Measurements from ENCODE around the gene ZBTB11. TPM values are rescaled to one million over a fixed set of nuclear protein-coding genes. Genes with fewer than 3 reads are reported as not detected.
"Not testable (repeated sequence)": the region's sequence is repeated elsewhere in the genome, so short reads cannot be mapped to it uniquely, and the experiment has no call there.

Gene ZBTB11
- total RNA-seq, 2 experiments from 2014 or later: 28.0 to 30.3 TPM

- DNase-seq; H3K27ac Mint-ChIP-seq; H3K4me1 Mint-ChIP-seq (ENCODE audit: low read depth); H3K27me3 Mint-ChIP-seq; H3K4me3 Mint-ChIP-seq; H3K36me3 Mint-ChIP-seq; intact Hi-C loops (cut with micrococcal nuclease); H3K9me3 Mint-ChIP-seq; CTCF ChIA-PET: not testable (repeated sequence)
- POLR2A ChIA-PET: interaction anchor here (1.0 kb wide), 1 partner anchor 16 kb away, joined by 3 read pairs; no protein-coding TSS in a partner anchor
Measured at GRCh38 chr3:101704639-101705038, 27.7 kb upstream of the ZBTB11 start.

GRCh38 chr3:101703169-101703568, 26.2 kb upstream of the ZBTB11 start:
- Mint-ChIP-seq H3K27ac (no peak overlapping the region), H3K27me3 (no peaks in the 10 kb centered on the region), H3K4me1 (ENCODE audit: low read depth) (no peaks in the 10 kb centered on the region), H3K9me3 (no peaks in the 10 kb centered on the region), H3K36me3 (no peaks in the 10 kb centered on the region), H3K4me3 (no peak overlapping the region)
- CTCF ChIA-PET: no interaction called here
- intact Hi-C loops (cut with micrococcal nuclease): no loop called here
- POLR2A ChIA-PET: no interaction called here
- no peak for DNase-seq

- no peak for DNase-seq
- ChIA-PET POLR2A (no interaction called here), CTCF (no interaction called here)
- H3K4me1 Mint-ChIP-seq (ENCODE audit: low read depth): no peaks in the 10 kb centered on the region
- no peaks in the 10 kb centered on the region for H3K27me3 Mint-ChIP-seq
- no peaks in the 10 kb centered on the region for H3K36me3 Mint-ChIP-seq
- no peak overlapping the region for H3K4me3 Mint-ChIP-seq
- intact Hi-C loops (cut with micrococcal nuclease): no loop called here
- no peak overlapping the region for H3K27ac Mint-ChIP-seq
- H3K9me3 Mint-ChIP-seq: no peaks in the 10 kb centered on the region
Measured at GRCh38 chr3:101702726-101703125, 25.8 kb upstream of the ZBTB11 start.

GRCh38 chr3:101701696-101702634, 25.0 kb upstream of the ZBTB11 start:
- no peak for DNase-seq
- Mint-ChIP-seq H3K4me1 (ENCODE audit: low read depth) (no peaks in the 10 kb centered on the region), H3K9me3 (no peaks in the 10 kb centered on the region), H3K36me3 (no peaks in the 10 kb centered on the region), H3K27ac (no peak overlapping the region), H3K4me3 (no peak overlapping the region), H3K27me3 (no peaks in the 10 kb centered on the region)
- ChIA-PET CTCF (no interaction called here), POLR2A (no interaction called here)
- intact Hi-C loops (cut with micrococcal nuclease): no loop called here

- H3K27me3 Mint-ChIP-seq: no peaks in the 10 kb centered on the region
- H3K9me3 Mint-ChIP-seq: no peaks in the 10 kb centered on the region
- POLR2A ChIA-PET: no interaction called here
- no peak for DNase-seq
- no peaks in the 10 kb centered on the region for H3K36me3 Mint-ChIP-seq
- no peak overlapping the region for H3K27ac Mint-ChIP-seq
- CTCF ChIA-PET: interaction anchor here (0.7 to 0.9 kb wide), 4 partner anchors 14 to 415 kb away, joined by 3 to 6 read pairs (median 4); no protein-coding TSS in a partner anchor
- intact Hi-C loops (cut with micrococcal nuclease): loop anchor here (1.0 to 2.0 kb wide), 4 partner anchors 28 to 841 kb away; partner anchors contain the start of gene CEP97
- H3K4me1 Mint-ChIP-seq (ENCODE audit: low read depth): peaks cover 8% of the 10 kb centered on the region
- no peak overlapping the region for H3K4me3 Mint-ChIP-seq
Measured at GRCh38 chr3:101695779-101696372, 18.9 kb upstream of the ZBTB11 start.

- H3K36me3 Mint-ChIP-seq, POLR2A ChIA-PET, H3K9me3 Mint-ChIP-seq, H3K4me3 Mint-ChIP-seq, DNase-seq, H3K27ac Mint-ChIP-seq, H3K27me3 Mint-ChIP-seq: not testable (repeated sequence)
- intact Hi-C loops (cut with micrococcal nuclease): loop anchor here (1.0 to 2.0 kb wide), 4 partner anchors 29 to 842 kb away; partner anchors contain the start of gene CEP97
- CTCF ChIA-PET: interaction anchor here (1.3 kb wide), 1 partner anchor 108 kb away, joined by 3 read pairs; no protein-coding TSS in a partner anchor
- peaks cover 11% of the 10 kb centered on the region for H3K4me1 Mint-ChIP-seq (ENCODE audit: low read depth)
Measured at GRCh38 chr3:101694836-101695235, 17.9 kb upstream of the ZBTB11 start.

GRCh38 chr3:101693540-101693939, 16.6 kb upstream of the ZBTB11 start:
- H3K9me3 Mint-ChIP-seq; H3K27ac Mint-ChIP-seq; H3K4me3 Mint-ChIP-seq; intact Hi-C loops (cut with micrococcal nuclease); H3K27me3 Mint-ChIP-seq; POLR2A ChIA-PET; H3K36me3 Mint-ChIP-seq: not testable (repeated sequence)
- H3K4me1 Mint-ChIP-seq (ENCODE audit: low read depth): peaks cover 15% of the 10 kb centered on the region
- peak; percentile 63 for DNase-seq
- CTCF ChIA-PET: interaction anchor here (0.6 to 1.1 kb wide), 2 partner anchors 31 to 710 kb away, joined by 3 read pairs; partner anchors contain the start of gene CEP97

GRCh38 chr3:101691685-101692671, 15.0 kb upstream of the ZBTB11 start:
- H3K4me1 Mint-ChIP-seq (ENCODE audit: low read depth): peaks cover 23% of the 10 kb centered on the region
- H3K27me3 Mint-ChIP-seq, H3K4me3 Mint-ChIP-seq, POLR2A ChIA-PET, H3K36me3 Mint-ChIP-seq, DNase-seq, H3K9me3 Mint-ChIP-seq: not testable (repeated sequence)
- H3K27ac Mint-ChIP-seq: peak overlapping the region; percentile 33
- CTCF ChIA-PET: interaction anchor here (0.7 to 1.1 kb wide), 3 partner anchors 19 to 111 kb away, joined by 3 to 7 read pairs (median 3); partner anchors contain the start of gene CEP97
- intact Hi-C loops (cut with micrococcal nuclease): loop anchor here (2.0 kb wide), 1 partner anchor 15 kb away; the partner anchor contains the start of gene ZBTB11

GRCh38 chr3:101690972-101691371, 14.0 kb upstream of the ZBTB11 start:
- Mint-ChIP-seq H3K4me3 (no peak overlapping the region), H3K27me3 (no peaks in the 10 kb centered on the region), H3K27ac (peak overlapping the region; percentile 31), H3K36me3 (peaks cover 9% of the 10 kb centered on the region), H3K9me3 (no peaks in the 10 kb centered on the region), H3K4me1 (ENCODE audit: low read depth) (peaks cover 21% of the 10 kb centered on the region)
- DNase-seq: peak; percentile 46
- intact Hi-C loops (cut with micrococcal nuclease): loop anchor here (2.0 kb wide), 1 partner anchor 14 kb away; the partner anchor contains the start of gene ZBTB11
- ChIA-PET POLR2A (no interaction called here), CTCF (interaction anchor here (0.7 to 1.1 kb wide), 2 partner anchors 34 to 112 kb away, joined by 3 to 7 read pairs; partner anchors contain the start of gene CEP97)

GRCh38 chr3:101689286-101689685, 12.4 kb upstream of the ZBTB11 start:
- no peaks in the 10 kb centered on the region for H3K9me3 Mint-ChIP-seq
- CTCF ChIA-PET: no interaction called here
- intact Hi-C loops (cut with micrococcal nuclease): loop anchor here (5.0 kb wide), 2 partner anchors 248 to 403 kb away; no protein-coding TSS in a partner anchor
- H3K4me3 Mint-ChIP-seq: no peak overlapping the region
- POLR2A ChIA-PET: no interaction called here
- no peak overlapping the region for H3K27ac Mint-ChIP-seq
- peaks cover 25% of the 10 kb centered on the region for H3K36me3 Mint-ChIP-seq
- no peak for DNase-seq
- no peaks in the 10 kb centered on the region for H3K27me3 Mint-ChIP-seq
- H3K4me1 Mint-ChIP-seq (ENCODE audit: low read depth): peaks cover 26% of the 10 kb centered on the region
